KOPT-K1 (cell line): ENCODE data around the gene FLOT1.
"Not testable (repeated sequence)": the region's sequence is repeated elsewhere in the genome, so short reads cannot be mapped to it uniquely, and the experiment has no call there.

Experiments
- H3K27ac ChIP-seq: fragments of 200-600 bp; sonication (generic); 2 replicates; pipeline ENCODE4 v1.5.1; 2016; ENCODE audit warnings: antibody characterized with exemption, mild to moderate bottlenecking, low read depth, low read length; ENCODE audit not compliant: poor library complexity, severe bottlenecking
- H3K36me3 ChIP-seq: fragments of 200-600 bp; sonication (generic); 2 replicates; pipeline ENCODE4 v1.5.1; 2017; ENCODE audit warnings: antibody characterized with exemption, mild to moderate bottlenecking, low read length, moderate library complexity; ENCODE audit not compliant: insufficient read depth
- H3K9me3 ChIP-seq: fragments of 200-600 bp; sonication (generic); 2 replicates; pipeline ENCODE4 v1.5.1; 2017; ENCODE audit warnings: antibody characterized with exemption, low read length, mild to moderate bottlenecking; ENCODE audit not compliant: insufficient read depth, poor library complexity, severe bottlenecking

Gene FLOT1

DNA sequence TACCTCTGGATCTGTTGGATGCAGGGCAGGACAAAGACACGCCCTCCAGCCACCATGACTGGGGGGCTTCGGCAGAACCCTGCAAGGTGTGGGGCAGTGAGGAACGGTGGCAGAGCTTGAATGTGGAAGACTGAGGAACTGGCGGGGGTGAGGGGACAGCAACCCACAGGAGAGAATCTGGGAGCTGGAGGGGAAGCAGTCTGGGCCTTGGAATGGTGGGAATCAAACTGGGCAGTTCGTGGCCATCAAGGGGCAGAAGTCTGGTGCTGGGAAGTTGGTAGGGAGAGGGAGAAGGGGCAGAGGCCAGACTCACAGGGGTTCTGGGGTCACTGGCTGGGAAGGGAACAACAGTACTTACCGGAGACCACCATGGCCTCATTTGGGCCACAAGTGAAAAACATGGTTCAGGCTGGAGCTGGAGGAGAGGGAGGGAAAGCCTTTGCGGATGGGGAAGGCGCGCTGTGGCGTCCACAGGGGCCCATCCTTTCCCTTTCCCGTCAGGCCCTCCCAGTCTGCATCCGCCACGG, 635 bp downstream of the FLOT1 start:
- Histone ChIP-seq H3K36me3 (peaks cover 27% of the 10 kb centered on the region), H3K9me3 (no peaks in the 10 kb centered on the region), H3K27ac (peak overlapping the region; percentile 73)

DNA sequence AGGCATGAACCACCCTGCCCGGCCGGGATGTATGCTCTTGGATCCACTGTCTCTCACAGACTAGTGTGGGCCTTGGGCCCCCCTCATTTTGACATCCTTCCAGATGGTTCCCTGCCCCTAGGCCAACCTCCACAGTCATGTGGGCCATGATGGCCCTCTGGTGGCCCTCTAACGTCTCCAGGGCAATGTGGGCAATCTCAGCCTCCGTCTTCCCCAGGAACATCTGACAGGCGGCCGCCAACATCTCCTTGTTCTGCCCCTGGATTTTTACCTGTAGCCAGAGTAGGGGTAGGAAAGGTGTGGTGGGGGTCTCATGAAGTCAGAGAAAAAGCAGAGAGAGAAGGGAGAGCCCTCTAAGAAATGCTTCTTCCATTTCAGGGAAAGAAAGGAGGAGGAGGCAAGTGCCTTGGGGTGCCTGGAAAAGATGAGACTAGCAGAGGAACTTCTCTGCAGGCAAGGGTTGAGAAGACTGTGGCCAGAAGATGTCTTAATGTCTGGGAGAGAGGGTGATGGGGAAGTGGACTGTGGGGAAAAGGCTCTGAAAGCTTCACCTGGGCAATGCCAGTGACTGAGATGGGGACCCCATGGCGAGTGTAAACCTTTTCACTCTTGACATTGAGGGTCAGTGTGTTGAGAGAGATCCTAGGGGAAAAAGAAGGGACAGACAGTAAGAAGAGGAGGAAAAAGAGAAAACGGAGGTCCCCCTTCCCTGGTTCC, 1.3 kb downstream of the FLOT1 start:
- peak overlapping the region; percentile 73 for H3K27ac ChIP-seq
- H3K9me3 ChIP-seq, result no peaks in the 10 kb centered on the region
- H3K36me3 ChIP-seq, result peaks cover 29% of the 10 kb centered on the region

DNA sequence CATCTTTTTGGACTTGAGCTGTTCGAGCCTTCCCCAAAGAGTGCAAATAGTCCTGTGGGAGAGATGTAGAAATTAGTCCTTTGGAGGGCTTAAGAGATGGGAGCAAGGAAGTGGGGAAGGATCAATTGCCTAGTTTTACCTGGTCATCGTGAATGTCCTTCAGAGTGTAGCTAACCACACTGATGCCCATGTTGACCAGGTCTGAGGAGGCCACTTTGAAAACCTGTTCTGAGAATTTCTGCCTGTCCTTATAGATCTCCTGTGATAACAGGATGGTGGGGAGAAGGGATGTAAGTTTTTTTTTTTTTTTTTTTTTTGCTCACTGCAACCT, 2.0 kb downstream of the FLOT1 start:
- Histone ChIP-seq H3K9me3 (no peaks in the 10 kb centered on the region), H3K27ac (no peak overlapping the region), H3K36me3 (peaks cover 36% of the 10 kb centered on the region)

DNA sequence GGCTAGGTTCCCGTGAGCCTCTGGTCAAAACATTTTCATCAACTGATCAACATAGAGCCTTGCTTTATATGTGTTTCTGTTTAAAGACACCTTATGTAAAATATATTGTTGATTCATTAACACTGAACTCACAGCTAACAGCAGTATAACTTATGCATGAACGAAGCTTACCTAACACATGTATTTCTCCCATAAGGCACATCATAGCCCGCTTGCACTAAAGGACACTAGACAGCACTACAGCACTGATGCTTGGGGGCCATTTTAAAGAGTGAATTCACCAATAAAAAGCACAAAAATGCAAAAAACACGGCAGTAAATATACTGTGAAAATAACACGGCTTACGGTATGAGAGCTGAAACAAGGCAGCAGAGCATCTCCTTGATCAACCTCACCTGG, 4.0 kb downstream of the FLOT1 start:
- peak overlapping the region; percentile 62 for H3K27ac ChIP-seq
- no peaks in the 10 kb centered on the region for H3K9me3 ChIP-seq
- peaks cover 55% of the 10 kb centered on the region for H3K36me3 ChIP-seq

DNA sequence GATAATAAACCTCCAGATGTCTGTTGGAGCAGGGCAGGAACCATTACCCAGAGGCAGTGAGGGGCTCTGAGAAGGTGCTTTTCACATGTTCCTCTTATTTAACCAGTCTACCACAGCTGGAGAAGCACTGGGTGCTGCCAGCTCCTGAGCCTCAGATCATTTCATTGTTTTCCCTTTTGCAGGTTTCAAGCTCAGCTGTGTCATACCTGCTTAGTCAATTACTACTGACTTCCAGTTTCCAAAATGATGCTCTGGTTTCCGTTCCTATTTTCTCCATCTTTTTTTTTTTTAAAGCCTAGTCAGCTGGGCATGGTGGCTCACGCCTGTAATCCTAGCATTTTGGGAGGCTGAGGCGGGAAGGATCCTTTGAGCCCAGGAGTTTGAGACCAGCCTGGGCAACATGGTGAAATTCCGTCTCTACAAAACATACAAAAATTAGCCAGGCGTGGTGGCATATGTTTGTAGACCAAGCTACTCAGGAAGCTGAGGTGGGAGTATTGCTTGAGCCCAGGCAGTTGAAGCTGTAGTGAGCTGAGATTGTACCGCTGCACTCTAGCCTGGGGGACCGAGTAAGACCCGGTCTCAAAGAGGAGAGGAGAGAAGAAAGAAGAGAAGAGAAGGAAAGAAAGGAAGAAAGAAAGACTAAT, 6.7 kb downstream of the FLOT1 start:
- H3K9me3 ChIP-seq, result no peaks in the 10 kb centered on the region
- H3K27ac ChIP-seq, result no peak overlapping the region
- H3K36me3 ChIP-seq, result peaks cover 82% of the 10 kb centered on the region

DNA sequence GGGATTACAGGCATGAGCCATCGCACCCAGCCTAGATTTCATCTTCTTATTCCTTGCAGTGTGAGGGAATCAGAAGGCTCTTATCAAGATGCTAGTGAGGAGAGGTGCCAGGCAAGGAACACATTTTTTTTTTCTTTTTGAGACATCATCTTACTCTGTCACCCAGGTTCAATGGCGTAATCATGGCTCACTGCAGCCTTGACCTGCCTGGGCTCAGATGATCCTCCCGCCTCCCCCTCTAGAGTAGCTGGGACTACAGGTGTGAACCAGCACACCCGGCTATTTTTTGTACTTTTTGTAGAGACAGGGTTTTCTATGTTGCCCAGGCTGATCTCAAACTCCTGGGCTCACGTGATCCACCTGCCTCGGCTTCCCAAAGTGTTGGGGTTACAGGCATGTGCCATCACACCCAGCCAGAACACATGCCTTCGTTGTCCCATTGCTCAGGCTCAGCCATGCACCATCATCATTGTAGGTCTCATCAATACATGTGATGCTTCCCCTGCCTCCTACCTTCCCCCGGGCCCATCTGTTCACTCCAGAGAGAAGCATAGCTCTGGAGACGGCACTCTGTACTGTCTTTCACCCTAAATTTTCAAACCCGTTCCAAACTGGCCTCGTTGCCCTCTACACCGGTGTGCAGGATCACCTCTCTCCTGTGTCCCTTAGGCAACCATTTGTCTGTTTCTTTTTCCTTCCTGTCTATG, 10.1 kb downstream of the FLOT1 start:
- H3K9me3 ChIP-seq, result no peaks in the 10 kb centered on the region
- no peak overlapping the region for H3K27ac ChIP-seq
- peaks cover 86% of the 10 kb centered on the region for H3K36me3 ChIP-seq

DNA sequence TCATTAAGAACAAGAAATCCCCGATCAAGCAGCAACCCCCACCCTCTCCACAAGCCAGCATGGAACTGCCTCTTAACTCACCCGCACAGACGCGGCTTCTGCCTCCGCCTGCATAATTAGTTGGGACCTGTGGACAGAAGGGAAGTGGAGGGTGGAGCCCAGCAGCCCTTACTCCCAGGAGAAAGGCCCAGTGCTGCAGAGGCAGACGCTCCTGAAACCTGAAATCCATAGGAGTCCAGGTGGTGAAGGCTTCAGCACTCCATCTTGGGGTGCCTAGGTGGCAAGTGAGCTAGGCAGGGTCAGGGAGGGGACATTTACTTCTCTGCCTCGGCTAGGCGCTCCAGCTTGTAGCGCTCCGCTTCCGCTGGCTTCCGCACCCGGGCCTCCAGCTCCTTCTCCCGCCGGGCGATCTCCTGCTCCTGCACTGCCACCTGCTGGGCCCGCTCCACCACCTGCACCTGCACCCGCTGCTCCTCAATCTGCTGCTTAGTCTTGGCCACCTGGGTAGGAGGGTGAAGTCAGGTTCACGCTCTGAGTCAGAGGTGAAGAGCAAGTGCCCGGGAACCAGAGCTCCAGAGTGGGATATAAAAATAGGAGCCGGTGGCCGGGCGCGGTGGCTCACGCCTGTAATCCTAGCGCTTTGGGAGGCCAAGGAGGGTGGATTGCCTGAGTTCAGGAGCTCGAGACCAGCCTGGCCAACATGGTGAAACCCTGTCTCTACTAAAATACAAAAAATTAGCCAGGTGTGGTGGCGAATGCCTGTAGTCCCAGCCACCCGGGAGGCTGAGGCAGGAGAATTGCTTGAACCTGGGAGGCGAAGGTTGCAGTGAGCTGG, 11.7 kb downstream of the FLOT1 start:
- Histone ChIP-seq H3K36me3 (peaks cover 95% of the 10 kb centered on the region), H3K27ac (no peak overlapping the region), H3K9me3 (no peaks in the 10 kb centered on the region)

DNA sequence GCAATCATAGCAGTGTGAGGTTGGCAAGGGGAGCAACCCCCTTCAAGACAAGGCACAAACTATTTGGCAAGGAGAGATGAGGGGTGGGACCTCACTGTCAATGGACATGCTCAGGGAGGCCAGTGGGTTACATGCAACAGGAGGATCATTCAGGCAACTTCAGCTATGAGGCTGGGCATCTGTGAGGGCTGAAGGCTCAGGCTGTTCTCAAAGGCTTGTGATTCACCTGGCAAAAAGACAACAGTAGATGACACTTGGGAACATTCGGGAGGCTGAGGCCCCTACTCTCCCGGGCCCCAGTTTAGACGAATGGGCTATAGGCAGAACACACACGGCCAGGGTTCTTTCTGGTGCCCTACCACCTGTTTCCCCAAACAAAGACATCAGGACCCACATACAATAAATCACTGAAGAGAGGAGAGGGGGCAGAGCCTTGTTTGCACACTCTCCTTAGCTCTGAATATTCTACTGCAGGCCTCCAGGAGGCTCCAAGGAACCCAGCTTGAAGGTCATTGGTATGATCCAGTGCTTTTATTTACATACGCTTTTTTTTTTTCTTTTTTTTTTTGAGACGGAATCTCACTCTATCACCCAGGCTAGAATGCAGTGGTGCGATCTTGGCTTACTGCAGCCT, 14.4 kb downstream of the FLOT1 start:
- Histone ChIP-seq H3K27ac (no peak overlapping the region), H3K9me3 (no peaks in the 10 kb centered on the region), H3K36me3 (peaks cover 95% of the 10 kb centered on the region)

DNA sequence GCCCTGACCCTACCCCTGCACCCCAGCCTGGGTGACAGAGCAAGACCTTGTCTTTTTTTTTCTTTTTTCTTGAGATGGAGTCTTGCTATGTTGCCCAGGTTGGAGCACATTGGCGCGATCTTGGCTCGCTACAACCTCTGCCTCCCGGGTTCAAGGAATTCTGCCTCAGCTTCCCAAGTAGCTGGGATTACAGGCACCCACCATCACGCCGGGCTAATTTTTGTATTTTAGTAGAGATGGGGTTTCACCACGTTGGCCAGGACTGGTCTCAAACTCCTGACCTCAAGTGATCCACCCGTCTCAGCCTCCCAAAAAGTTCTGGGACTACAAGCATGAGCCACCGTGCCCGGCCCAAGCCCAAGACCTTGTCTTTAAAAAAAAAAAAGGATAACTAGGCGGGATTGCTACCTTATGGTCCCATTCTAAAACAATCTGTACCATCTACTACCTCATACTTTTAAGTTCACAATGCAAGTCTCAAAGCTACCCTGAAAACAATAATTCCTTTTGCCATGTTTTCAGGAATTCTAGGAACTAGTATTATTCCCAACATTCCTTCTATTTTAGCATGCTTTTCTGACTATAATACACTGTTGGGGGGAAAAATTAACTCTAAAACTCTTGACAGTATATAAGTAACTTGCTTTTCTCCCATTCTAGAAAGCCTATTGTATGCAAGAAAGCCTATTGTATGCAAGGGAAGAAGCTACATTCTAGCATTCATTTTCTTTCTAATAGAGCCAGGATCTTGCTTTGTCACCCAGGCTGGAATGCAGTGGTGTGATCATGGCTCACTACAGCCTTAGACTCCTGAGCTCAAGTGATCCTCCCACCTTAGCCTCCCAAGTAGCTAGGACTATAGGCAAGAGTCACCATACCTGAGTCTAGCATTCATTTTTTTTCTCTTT, 15.7 kb downstream of the FLOT1 start:
- no peaks in the 10 kb centered on the region for H3K9me3 ChIP-seq
- no peak overlapping the region for H3K27ac ChIP-seq
- H3K36me3 ChIP-seq, result peaks cover 96% of the 10 kb centered on the region

DNA sequence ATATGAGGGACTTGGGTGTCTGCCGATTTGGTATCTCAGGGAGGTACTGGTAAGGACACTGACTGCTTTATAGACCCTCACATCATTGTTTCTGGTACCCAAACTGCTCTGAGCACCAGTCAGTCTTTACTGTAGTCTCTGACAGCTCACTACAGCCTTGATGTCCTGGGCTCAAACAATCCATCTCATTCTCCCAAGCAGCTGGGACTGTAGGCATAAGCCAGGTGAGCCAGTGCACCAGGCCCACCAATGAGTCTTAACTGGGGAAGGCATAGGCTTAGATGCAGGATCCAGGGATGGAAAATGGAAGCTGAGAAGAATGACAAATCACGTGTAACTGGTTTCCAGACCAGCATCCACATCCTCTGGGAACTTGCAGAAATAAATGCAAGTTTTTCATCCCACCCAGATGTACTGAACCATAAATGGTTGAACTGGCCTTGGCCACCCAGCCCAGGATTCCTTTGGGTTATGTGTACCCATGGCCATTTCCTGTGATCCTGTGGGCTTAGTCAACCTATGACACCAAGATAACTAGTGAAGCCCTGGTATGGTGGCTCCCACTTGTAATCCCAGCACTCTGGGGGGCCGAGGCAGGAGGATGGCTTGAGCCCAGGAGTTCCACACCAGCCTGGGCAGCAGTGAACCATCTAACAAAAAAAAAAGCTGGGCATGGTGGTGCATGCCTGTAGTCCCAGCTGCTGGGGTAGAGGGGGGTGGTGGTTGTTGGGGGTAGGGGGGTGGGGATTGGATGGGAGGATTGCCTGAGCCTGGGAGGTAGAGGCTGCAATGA, 16.6 kb downstream of the FLOT1 start:
- H3K9me3 ChIP-seq, result no peaks in the 10 kb centered on the region
- no peak overlapping the region for H3K27ac ChIP-seq
- H3K36me3 ChIP-seq, result peaks cover 91% of the 10 kb centered on the region

DNA sequence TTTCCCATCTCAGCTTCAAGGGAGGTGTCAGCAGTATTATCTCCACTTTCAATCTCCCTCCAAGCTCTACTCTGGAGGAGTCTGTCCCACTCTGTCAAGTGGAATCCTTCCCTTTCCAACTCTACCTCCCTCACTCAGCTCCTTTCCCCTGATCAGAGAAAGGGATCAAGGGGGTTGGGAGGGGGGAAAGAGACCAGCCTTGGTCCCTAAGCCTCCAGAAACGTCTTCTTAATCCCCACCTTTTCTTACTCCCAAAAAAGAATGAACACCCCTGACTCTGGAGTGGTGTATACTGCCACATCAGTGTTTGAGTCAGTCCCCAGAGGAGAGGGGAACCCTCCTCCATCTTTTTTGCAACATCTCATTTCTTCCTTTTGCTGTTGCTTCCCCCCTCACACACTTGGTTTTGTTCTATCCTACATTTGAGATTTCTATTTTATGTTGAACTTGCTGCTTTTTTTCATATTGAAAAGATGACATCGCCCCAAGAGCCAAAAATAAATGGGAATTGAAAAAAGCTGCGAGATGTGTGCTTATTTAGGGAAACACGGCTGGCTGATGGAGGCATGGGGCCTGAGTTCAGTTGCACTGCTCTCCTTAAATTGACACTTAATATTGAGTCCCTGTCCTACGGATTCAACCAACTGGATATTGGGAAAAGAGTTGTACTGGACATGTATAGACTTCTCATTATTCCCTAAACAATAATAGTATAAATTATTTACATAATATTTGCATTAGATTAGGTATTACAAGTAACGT, 17.4 kb downstream of the FLOT1 start:
- Histone ChIP-seq H3K36me3 (peaks cover 82% of the 10 kb centered on the region), H3K27ac (no peak overlapping the region), H3K9me3 (no peaks in the 10 kb centered on the region)

DNA sequence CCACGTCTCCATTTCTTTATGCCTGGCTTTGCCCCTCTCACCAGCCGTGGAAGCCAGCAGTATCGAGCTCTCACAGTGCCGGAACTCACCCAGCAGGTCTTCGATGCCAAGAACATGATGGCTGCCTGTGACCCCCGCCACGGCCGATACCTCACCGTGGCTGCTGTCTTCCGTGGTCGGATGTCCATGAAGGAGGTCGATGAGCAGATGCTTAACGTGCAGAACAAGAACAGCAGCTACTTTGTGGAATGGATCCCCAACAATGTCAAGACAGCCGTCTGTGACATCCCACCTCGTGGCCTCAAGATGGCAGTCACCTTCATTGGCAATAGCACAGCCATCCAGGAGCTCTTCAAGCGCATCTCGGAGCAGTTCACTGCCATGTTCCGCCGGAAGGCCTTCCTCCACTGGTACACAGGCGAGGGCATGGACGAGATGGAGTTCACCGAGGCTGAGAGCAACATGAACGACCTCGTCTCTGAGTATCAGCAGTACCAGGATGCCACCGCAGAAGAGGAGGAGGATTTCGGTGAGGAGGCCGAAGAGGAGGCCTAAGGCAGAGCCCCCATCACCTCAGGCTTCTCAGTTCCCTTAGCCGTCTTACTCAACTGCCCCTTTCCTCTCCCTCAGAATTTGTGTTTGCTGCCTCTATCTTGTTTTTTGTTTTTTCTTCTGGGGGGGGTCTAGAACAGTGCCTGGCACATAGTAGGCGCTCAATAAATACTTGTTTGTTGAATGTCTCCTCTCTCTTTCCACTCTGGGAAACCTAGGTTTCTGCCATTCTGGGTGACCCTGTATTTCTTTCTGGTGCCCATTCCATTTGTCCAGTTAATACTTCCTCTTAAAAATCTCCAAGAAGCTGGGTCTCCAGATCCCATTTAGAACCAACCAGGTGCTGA, 18.4 kb downstream of the FLOT1 start:
- H3K9me3 ChIP-seq, H3K27ac ChIP-seq: not testable (repeated sequence)
- peaks cover 72% of the 10 kb centered on the region for H3K36me3 ChIP-seq
